ENCODE results near the gene GPR156. TPM values are rescaled to one million over a fixed set of nuclear protein-coding genes. Genes with fewer than 3 reads are reported as not detected.

The GPR156 gene
- polyA plus RNA-seq, 1 donor from 2014 or later: 0.22 TPM

DNA sequence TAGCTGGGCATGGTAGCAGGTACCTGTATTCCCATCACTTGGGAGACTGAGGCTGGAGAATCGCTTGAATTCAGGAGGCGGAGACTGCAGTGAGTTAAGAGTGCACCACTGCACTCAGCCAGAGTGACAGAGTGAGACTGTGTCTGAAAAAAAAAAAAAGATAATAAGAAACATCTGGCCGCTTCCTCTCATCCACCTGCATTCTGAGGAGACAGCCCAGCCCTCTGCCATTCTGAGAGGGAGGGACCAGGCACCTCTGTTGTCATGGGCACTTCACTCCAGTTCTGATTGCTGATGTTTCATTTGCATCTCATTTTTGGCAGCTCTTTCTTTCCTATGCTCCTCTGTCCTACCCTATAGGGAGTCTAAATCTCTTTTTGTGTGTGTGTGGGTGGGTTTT is 154.4 kb downstream of the GPR156 start:
- Histone ChIP-seq H3F3A (ENCODE audit: insufficient read depth, low read length, poor library complexity, severe bottlenecking) (no peaks in the 10 kb centered on the region), H3K79me2 (replicated peaks; ENCODE audit: insufficient read depth, low read length) (no peaks in the 10 kb centered on the region), H3K9me2 (ENCODE audit: insufficient read depth, low read length) (no peaks in the 10 kb centered on the region), H2AFZ (ENCODE audit: low read depth, low read length) (no peak overlapping the region), H4K20me1 (ENCODE audit: insufficient read depth) (no peaks in the 10 kb centered on the region), H3K36me3 (ENCODE audit: insufficient read depth, low read length) (no peaks in the 10 kb centered on the region), H3K27ac (ENCODE audit: low read length) (no peak overlapping the region), H3K9ac (ENCODE audit: low read length) (no peak overlapping the region), H3K4me3 (ENCODE audit: low read length) (no peak overlapping the region), H3K9me3 (ENCODE audit: low read length) (no peaks in the 10 kb centered on the region), H3K27me3 (ENCODE audit: insufficient read depth, low read depth, low read length) (no peaks in the 10 kb centered on the region), H3K4me2 (ENCODE audit: low read length) (no peak overlapping the region)
- TF ChIP-seq RAD21 (conservative IDR thresholded peaks at IDR 0.05): no peak
- TF ChIP-seq, protein P1, sequence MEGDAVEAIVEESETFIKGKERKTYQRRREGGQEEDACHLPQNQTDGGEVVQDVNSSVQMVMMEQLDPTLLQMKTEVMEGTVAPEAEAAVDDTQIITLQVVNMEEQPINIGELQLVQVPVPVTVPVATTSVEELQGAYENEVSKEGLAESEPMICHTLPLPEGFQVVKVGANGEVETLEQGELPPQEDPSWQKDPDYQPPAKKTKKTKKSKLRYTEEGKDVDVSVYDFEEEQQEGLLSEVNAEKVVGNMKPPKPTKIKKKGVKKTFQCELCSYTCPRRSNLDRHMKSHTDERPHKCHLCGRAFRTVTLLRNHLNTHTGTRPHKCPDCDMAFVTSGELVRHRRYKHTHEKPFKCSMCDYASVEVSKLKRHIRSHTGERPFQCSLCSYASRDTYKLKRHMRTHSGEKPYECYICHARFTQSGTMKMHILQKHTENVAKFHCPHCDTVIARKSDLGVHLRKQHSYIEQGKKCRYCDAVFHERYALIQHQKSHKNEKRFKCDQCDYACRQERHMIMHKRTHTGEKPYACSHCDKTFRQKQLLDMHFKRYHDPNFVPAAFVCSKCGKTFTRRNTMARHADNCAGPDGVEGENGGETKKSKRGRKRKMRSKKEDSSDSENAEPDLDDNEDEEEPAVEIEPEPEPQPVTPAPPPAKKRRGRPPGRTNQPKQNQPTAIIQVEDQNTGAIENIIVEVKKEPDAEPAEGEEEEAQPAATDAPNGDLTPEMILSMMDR (IDR thresholded peaks at IDR 0.05; ENCODE audit: poor library complexity, severe bottlenecking): no peak
- TF ChIP-seq TAF1 (IDR thresholded peaks at IDR 0.05; ENCODE audit: low read depth): no peak
- TF ChIP-seq POLR2AphosphoS5 (IDR thresholded peaks at IDR 0.05): no peak
- no peak for TF ChIP-seq EP300 (conservative IDR thresholded peaks at IDR 0.05; ENCODE audit: poor library complexity, severe bottlenecking)
- TF ChIP-seq SMC3 (conservative IDR thresholded peaks at IDR 0.05; ENCODE audit: poor library complexity): no peak
- no peak for TF ChIP-seq EZH2 (IDR thresholded peaks at IDR 0.05; ENCODE audit: borderline replicate concordance, insufficient read depth, low read length, poor library complexity, severe bottlenecking)
- no peak for TF ChIP-seq MXI1 (conservative IDR thresholded peaks at IDR 0.05; ENCODE audit: poor library complexity, severe bottlenecking)
- TF ChIP-seq, protein P2, sequence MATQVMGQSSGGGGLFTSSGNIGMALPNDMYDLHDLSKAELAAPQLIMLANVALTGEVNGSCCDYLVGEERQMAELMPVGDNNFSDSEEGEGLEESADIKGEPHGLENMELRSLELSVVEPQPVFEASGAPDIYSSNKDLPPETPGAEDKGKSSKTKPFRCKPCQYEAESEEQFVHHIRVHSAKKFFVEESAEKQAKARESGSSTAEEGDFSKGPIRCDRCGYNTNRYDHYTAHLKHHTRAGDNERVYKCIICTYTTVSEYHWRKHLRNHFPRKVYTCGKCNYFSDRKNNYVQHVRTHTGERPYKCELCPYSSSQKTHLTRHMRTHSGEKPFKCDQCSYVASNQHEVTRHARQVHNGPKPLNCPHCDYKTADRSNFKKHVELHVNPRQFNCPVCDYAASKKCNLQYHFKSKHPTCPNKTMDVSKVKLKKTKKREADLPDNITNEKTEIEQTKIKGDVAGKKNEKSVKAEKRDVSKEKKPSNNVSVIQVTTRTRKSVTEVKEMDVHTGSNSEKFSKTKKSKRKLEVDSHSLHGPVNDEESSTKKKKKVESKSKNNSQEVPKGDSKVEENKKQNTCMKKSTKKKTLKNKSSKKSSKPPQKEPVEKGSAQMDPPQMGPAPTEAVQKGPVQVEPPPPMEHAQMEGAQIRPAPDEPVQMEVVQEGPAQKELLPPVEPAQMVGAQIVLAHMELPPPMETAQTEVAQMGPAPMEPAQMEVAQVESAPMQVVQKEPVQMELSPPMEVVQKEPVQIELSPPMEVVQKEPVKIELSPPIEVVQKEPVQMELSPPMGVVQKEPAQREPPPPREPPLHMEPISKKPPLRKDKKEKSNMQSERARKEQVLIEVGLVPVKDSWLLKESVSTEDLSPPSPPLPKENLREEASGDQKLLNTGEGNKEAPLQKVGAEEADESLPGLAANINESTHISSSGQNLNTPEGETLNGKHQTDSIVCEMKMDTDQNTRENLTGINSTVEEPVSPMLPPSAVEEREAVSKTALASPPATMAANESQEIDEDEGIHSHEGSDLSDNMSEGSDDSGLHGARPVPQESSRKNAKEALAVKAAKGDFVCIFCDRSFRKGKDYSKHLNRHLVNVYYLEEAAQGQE (IDR thresholded peaks at IDR 0.05; ENCODE audit: borderline replicate concordance): no peak

DNA sequence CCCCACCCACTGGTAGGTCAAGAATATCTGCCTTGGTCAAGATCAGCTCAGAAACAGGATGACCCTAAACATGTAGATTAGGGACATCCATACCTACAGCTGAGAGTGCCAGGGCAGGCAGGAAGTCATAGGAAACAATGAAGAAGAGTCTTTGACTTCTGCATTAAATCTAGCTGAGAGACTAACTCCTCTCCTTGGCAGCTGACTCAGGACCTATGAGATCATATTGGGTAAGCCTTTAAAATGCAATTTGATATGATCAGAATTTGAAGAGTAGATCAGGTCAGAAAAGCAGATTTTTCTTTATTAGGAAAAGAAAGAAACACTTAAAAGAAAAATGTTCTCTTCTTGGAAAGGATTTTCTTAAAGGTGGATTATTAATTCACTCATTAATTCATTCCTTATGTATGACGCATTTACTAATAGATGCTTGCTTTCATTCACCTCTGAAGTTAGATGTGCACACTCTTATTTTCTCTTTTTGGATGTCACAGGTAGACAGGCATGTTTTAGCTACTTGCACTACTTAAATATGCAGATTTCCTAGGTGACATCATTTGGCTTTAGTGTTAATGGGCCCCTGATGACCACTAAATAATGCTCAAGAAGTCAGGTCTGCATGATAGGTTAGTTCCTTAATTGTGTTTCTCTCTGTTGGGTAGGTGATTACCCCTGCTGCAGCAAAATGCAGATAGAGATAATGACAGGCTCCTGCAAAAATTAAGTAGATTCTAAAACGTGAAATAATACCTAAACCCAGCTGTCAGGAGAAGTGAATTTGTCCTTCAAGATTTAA is 155.1 kb downstream of the GPR156 start:
- H3K4me3 ChIP-seq (ENCODE audit: low read length): no peak overlapping the region
- H3K27ac ChIP-seq (ENCODE audit: low read length): no peak overlapping the region
- no peak overlapping the region for H2AFZ ChIP-seq (ENCODE audit: low read depth, low read length)
- no peak overlapping the region for H3K4me2 ChIP-seq (ENCODE audit: low read length)
- no peaks in the 10 kb centered on the region for H3K36me3 ChIP-seq (ENCODE audit: insufficient read depth, low read length)
- TF ChIP-seq, protein P2 (IDR thresholded peaks at IDR 0.05; ENCODE audit: borderline replicate concordance): no peak
- no peak for TF ChIP-seq TAF1 (IDR thresholded peaks at IDR 0.05; ENCODE audit: low read depth)
- no peak for TF ChIP-seq POLR2AphosphoS5 (IDR thresholded peaks at IDR 0.05)
- no peak for TF ChIP-seq SMC3 (conservative IDR thresholded peaks at IDR 0.05; ENCODE audit: poor library complexity)
- TF ChIP-seq, protein P1 (IDR thresholded peaks at IDR 0.05; ENCODE audit: poor library complexity, severe bottlenecking): no peak
- TF ChIP-seq MXI1 (conservative IDR thresholded peaks at IDR 0.05; ENCODE audit: poor library complexity, severe bottlenecking): no peak
- no peak for TF ChIP-seq RAD21 (conservative IDR thresholded peaks at IDR 0.05)
- TF ChIP-seq EP300 (conservative IDR thresholded peaks at IDR 0.05; ENCODE audit: poor library complexity, severe bottlenecking): no peak
- no peak for TF ChIP-seq EZH2 (IDR thresholded peaks at IDR 0.05; ENCODE audit: borderline replicate concordance, insufficient read depth, low read length, poor library complexity, severe bottlenecking)
- no peaks in the 10 kb centered on the region for H3K9me2 ChIP-seq (ENCODE audit: insufficient read depth, low read length)
- H3F3A ChIP-seq (ENCODE audit: insufficient read depth, low read length, poor library complexity, severe bottlenecking): no peaks in the 10 kb centered on the region
- H3K9ac ChIP-seq (ENCODE audit: low read length): no peak overlapping the region
- no peaks in the 10 kb centered on the region for H3K9me3 ChIP-seq (ENCODE audit: low read length)
- no peaks in the 10 kb centered on the region for H4K20me1 ChIP-seq (ENCODE audit: insufficient read depth)
- no peaks in the 10 kb centered on the region for H3K27me3 ChIP-seq (ENCODE audit: insufficient read depth, low read depth, low read length)
- H3K79me2 ChIP-seq (replicated peaks; ENCODE audit: insufficient read depth, low read length): no peaks in the 10 kb centered on the region
